Upper lobe of left lung (tissue), 6 donors: ENCODE measurements around the gene MED14. TPM values are rescaled to one million over a fixed set of nuclear protein-coding genes. Genes with fewer than 3 reads are reported as not detected.

Experiments used
- ATAC-seq, 2 donors: fragments of 200-7000 bp; cut with Tn5 transposase; one replicate each; pipeline ENCODE4 v1.9.1; 2022; ENCODE audit warnings: mild to moderate bottlenecking in 2 of 2, moderate library complexity in 2 of 2; ENCODE audit not compliant: low FRiP score in 2 of 2
- DNase-seq, 2 donors: peaks; one replicate each; pipeline ENCODE4 v3.0.0-alpha.2; 2019 to 2020
- H3K27ac ChIP-seq, 4 donors: fragments of 200-600 bp; sonication (generic); one replicate each; pipeline ENCODE4 v1.5.1; 2016 to 2019
- H3K27me3 ChIP-seq, 4 donors: fragments of 200-600 bp; sonication (generic); one replicate each; pipeline ENCODE4 v1.5.1; 2017 to 2019
- H3K36me3 ChIP-seq, 4 donors: fragments of 200-600 bp; sonication (generic); one replicate each; pipeline ENCODE4 v1.5.1; 2016 to 2019
- H3K4me1 ChIP-seq, 4 donors: fragments of 200-600 bp; sonication (generic); one replicate each; pipeline ENCODE4 v1.5.1; 2018 to 2019
- H3K4me3 ChIP-seq, 4 donors: fragments of 200-600 bp; sonication (generic); one replicate each; pipeline ENCODE4 v1.5.1; 2017 to 2019; ENCODE audit warnings: mild to moderate bottlenecking in 2 of 4, moderate library complexity in 1 of 4
- H3K9me3 ChIP-seq, 4 donors: fragments of 200-600 bp; sonication (generic); one replicate each; pipeline ENCODE4 v1.5.1; 2018 to 2019
- CTCF ChIP-seq, 6 experiments: fragments of 450-650 bp in 4 of 6; fragments of 200-600 bp in 2 of 6; sonication (generic) in 2 of 6; IDR thresholded peaks; one replicate each; pipeline ENCODE4 v1.5.1; 2016 to 2019; ENCODE audit warnings: antibody characterized with exemption in 6 of 6
- EP300 ChIP-seq, 4 donors: sonication (generic); formaldehyde crosslinking; IDR thresholded peaks; one replicate each; pipeline ENCODE4 v1.5.1; 2017; ENCODE audit warnings: antibody characterized with exemption in 4 of 4, control low read depth in 2 of 4
- POLR2A ChIP-seq, 4 donors: fragments of 450-650 bp; IDR thresholded peaks; one replicate each; pipeline ENCODE4 v1.5.1; 2016 to 2017; ENCODE audit warnings: antibody characterized with exemption in 4 of 4, mild to moderate bottlenecking in 2 of 4
- POLR2AphosphoS5 ChIP-seq, 2 donors: sonication (generic); formaldehyde crosslinking; IDR thresholded peaks; one replicate each; pipeline ENCODE4 v1.5.1; 2017; ENCODE audit warnings: antibody characterized with exemption in 2 of 2
- WGBS, 2 donors: methylation state at CpG; one replicate each; pipeline ENCODE4 v1.1.5; 2017 to 2018; 5-methylcytosine and 5-hydroxymethylcytosine counted together
- total RNA-seq, 6 donors: library from RNA; depleted of rRNA in 4 of 6; stranded (reverse); fragments of >200 nt in 4 of 6; gene quantifications; one replicate each; pipeline versions ENCODE4 v1.1.0 to v1.2.1, GENCODE V29; 2016 to 2021
- donor health status: DM: no; HTN: no; CAD: no; lungs with moderate emphysema.
- donor health status: DM: no; HTN: yes; CAD: no; lungs with severe emphysema.

MED14 gene
- total RNA-seq, 6 donors from 2014 or later = 20.4 to 49.2 (median 37.8) TPM

- Histone ChIP-seq H3K27me3 (no peaks in the 10 kb centered on the region), H3K27ac (no peak overlapping the region), H3K4me1 (no peaks in the 10 kb centered on the region), H3K9me3 (no peaks in the 10 kb centered on the region), H3K36me3 (peaks cover 0 to 33% (median 2%) of the 10 kb centered on the region in 4 donors), H3K4me3 (no peak overlapping the region)
- 90 to 96% methylated on average over 1 of the region's 1 CpG for WGBS, 2 donors
- TF ChIP-seq CTCF (IDR thresholded peaks at IDR 0.05) (no peak), POLR2A (IDR thresholded peaks at IDR 0.05) (no peak), EP300 (IDR thresholded peaks at IDR 0.05) (no peak), POLR2AphosphoS5 (IDR thresholded peaks at IDR 0.05) (no peak)
- DNase-seq = no peak
- ATAC-seq = no peak
These were observed 51.2 kb downstream of the MED14 start for GRCh38 chrX:40684092-40684491.

GRCh38 chrX:40683245-40683644 is 52.1 kb downstream of the MED14 start:
- WGBS, 2 donors = 95 to 96% methylated on average over 3 of the region's 3 CpGs
- ATAC-seq (no peak), DNase-seq (no peak)
- no peak overlapping the region for H3K27ac ChIP-seq
- H3K4me1 ChIP-seq = no peaks in the 10 kb centered on the region
- peaks cover 0 to 28% (median 2%) of the 10 kb centered on the region in 4 donors for H3K36me3 ChIP-seq
- H3K27me3 ChIP-seq = no peaks in the 10 kb centered on the region
- no peak for TF ChIP-seq POLR2AphosphoS5 (IDR thresholded peaks at IDR 0.05)
- no peak for TF ChIP-seq EP300 (IDR thresholded peaks at IDR 0.05)
- TF ChIP-seq CTCF (IDR thresholded peaks at IDR 0.05) = no peak
- no peak for TF ChIP-seq POLR2A (IDR thresholded peaks at IDR 0.05)
- no peaks in the 10 kb centered on the region for H3K9me3 ChIP-seq
- no peak overlapping the region for H3K4me3 ChIP-seq

- H3K9me3 ChIP-seq = no peaks in the 10 kb centered on the region
- DNase-seq (no peak), ATAC-seq (no peak)
- H3K4me3 ChIP-seq = no peak overlapping the region
- peaks cover 0 to 47% (median 6%) of the 10 kb centered on the region in 4 donors for H3K36me3 ChIP-seq
- H3K4me1 ChIP-seq = no peaks in the 10 kb centered on the region
- no peak overlapping the region for H3K27ac ChIP-seq
- WGBS, 2 donors = 57 to 75% methylated on average over 3 to 6 of the region's 6 CpGs
- H3K27me3 ChIP-seq = no peaks in the 10 kb centered on the region
- TF ChIP-seq CTCF (IDR thresholded peaks at IDR 0.05) (no peak), POLR2A (IDR thresholded peaks at IDR 0.05) (no peak), EP300 (IDR thresholded peaks at IDR 0.05) (no peak), POLR2AphosphoS5 (IDR thresholded peaks at IDR 0.05) (no peak)
These were observed 64.2 kb downstream of the MED14 start for GRCh38 chrX:40671126-40671525.

- no peak overlapping the region for H3K4me3 ChIP-seq
- H3K27ac ChIP-seq = no peak overlapping the region
- no peak for TF ChIP-seq POLR2AphosphoS5 (IDR thresholded peaks at IDR 0.05)
- peak in 1 of 6 experiments; percentile 8 for TF ChIP-seq CTCF (IDR thresholded peaks at IDR 0.05)
- no peaks in the 10 kb centered on the region for H3K27me3 ChIP-seq
- H3K9me3 ChIP-seq = no peaks in the 10 kb centered on the region
- peaks cover 0 to 44% (median 12%) of the 10 kb centered on the region in 4 donors for H3K36me3 ChIP-seq
- no peak for ATAC-seq
- WGBS, 2 donors = 50 to 65% methylated on average over 4 to 6 of the region's 6 CpGs
- DNase-seq = no peak
- H3K4me1 ChIP-seq = no peaks in the 10 kb centered on the region
These were observed 71.3 kb downstream of the MED14 start for GRCh38 chrX:40663880-40664630.
